Right cardiac atrium (tissue), 5 donors: ENCODE measurements around the gene CITED4. TPM values are rescaled to one million over a fixed set of nuclear protein-coding genes. Genes with fewer than 3 reads are reported as not detected.

ENCODE experiments used
- ATAC-seq, 2 donors: fragments of 200-7000 bp; cut with Tn5 transposase; one replicate each; pipeline versions ENCODE4 v1.8.0 to v1.9.1; 2020; ENCODE audit warnings: moderate library complexity in 2 of 2, mild to moderate bottlenecking in 1 of 2
- DNase-seq, 3 donors: peaks; one replicate each; pipeline ENCODE4 v3.0.0-alpha.2; 2020
- H3K27ac ChIP-seq: one replicate; pipeline ENCODE4 v1.5.1; 2013; ENCODE audit warnings: mild to moderate bottlenecking, low read length, control low read depth, moderate library complexity
- H3K27me3 ChIP-seq: one replicate; pipeline ENCODE4 v1.6.1; 2013; ENCODE audit not compliant: control insufficient read depth, insufficient read depth
- H3K4me1 ChIP-seq: one replicate; pipeline ENCODE4 v1.6.1; 2013; ENCODE audit warnings: low read length; ENCODE audit not compliant: control insufficient read depth, insufficient read depth
- H3K4me3 ChIP-seq: one replicate; pipeline ENCODE4 v1.5.1; 2013; ENCODE audit warnings: low read length, control low read depth
- H3K9me3 ChIP-seq: one replicate; pipeline ENCODE4 v1.6.1; 2013; ENCODE audit warnings: low read length; ENCODE audit not compliant: control insufficient read depth
- WGBS: extraction: QIAGEN DNeasy Blood & Tissue Kit; methylation state at CpG from one replicate; pipeline ENCODE4 v1.1.7; 2013; 5-methylcytosine and 5-hydroxymethylcytosine counted together
- intact Hi-C, 4 donors: fragments of 100-400 bp; cut with DNase I; formaldehyde crosslinking; loops; one replicate each; pipeline versions ENCODE4 v1.11.0 to v1.14.0; 2022 to 2023
- polyA plus RNA-seq: library from polyadenylated mRNA; stranded (reverse); fragments of 200-250 nt; gene quantifications from one replicate; pipeline ENCODE4 v1.2.3, GENCODE V29; 2013
- total RNA-seq, 4 donors: library from RNA; stranded (reverse); fragmentation: NEBNext Ultra II Directional; extraction: Animal tissue kit (Norgen Biotek cat#: 25700); gene quantifications; one replicate each; pipeline ENCODE4 v1.2.1, GENCODE V29; 2021
- donor health status: healthy with polysubstance abuse.
- donor health status: DM: no; HTN: yes; CAD: no.
- donor health status: DM: no; HTN: no; CAD: no.
- donor health status: DM: no; HTN: yes; CAD: no; lungs with severe emphysema.
- donor health status: DM: yes; HTN: yes; CAD: no.

Gene CITED4
- total and polyA plus RNA-seq, 5 donors: 13.7 to 44.5 (median 37.8) TPM

- DNase-seq (peak; percentile 78 to 89 (median 88)), ATAC-seq (peak; percentile 87 to 92)
- no peaks in the 10 kb centered on the region for H3K9me3 ChIP-seq
- 5% methylated on average over 59 of the region's 59 CpGs for WGBS
- no peaks in the 10 kb centered on the region for H3K4me1 ChIP-seq
- intact Hi-C loops: no loop called here
- no peak overlapping the region for H3K27ac ChIP-seq
- peak overlapping the region; percentile 12 for H3K4me3 ChIP-seq
- no peaks in the 10 kb centered on the region for H3K27me3 ChIP-seq
Observed at GRCh38 chr1:40818264-40818961, 43.8 kb downstream of the CITED4 start.

- ATAC-seq (peak in 1 of 2 donors; percentile 3), DNase-seq (no peak)
- 43% methylated on average over 19 of the region's 19 CpGs for WGBS
- peak overlapping the region; percentile 12 for H3K4me3 ChIP-seq
- no peaks in the 10 kb centered on the region for H3K9me3 ChIP-seq
- H3K27me3 ChIP-seq: no peaks in the 10 kb centered on the region
- H3K27ac ChIP-seq: no peak overlapping the region
- no peaks in the 10 kb centered on the region for H3K4me1 ChIP-seq
- intact Hi-C loops: no loop called here
Observed at GRCh38 chr1:40817791-40818263, 44.3 kb downstream of the CITED4 start.

DNA sequence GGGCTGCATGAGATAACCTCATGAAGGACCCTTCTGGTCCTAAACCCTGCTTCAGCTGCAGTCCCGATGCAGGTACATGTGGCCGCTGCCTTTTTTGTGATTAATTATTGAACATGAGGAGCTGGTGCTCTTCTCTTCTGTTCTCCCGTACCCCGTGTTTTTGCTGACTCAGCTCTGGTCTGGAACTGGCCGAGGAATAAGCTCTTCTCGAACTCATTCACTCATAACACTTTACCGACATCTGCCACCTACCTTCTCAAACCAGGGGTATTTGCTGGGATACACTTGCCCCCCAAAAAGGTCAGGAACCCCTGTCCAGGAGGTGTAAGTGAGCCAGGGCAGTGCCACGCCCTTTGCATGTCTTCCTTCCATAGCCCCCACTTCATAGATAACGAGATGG lies 46.7 kb downstream of the CITED4 start:
- Histone ChIP-seq H3K27me3 (no peaks in the 10 kb centered on the region), H3K27ac (no peak overlapping the region), H3K9me3 (no peaks in the 10 kb centered on the region), H3K4me3 (no peak overlapping the region), H3K4me1 (no peaks in the 10 kb centered on the region)
- intact Hi-C loops: no loop called here
- DNase-seq (no peak), ATAC-seq (no peak)
- WGBS: 68% methylated on average over 9 of the region's 9 CpGs

Other genes starting within 250 kb of the CITED4 start
- 1 to 10 TPM; 4.3 to 4.8 (median 4.5) TPM for gene RIMS3, start 196.7 kb downstream of the CITED4 start, total RNA-seq
- 1.5 TPM for gene RIMS3, start 196.7 kb downstream of the CITED4 start, polyA plus RNA-seq
- 10 to 100 TPM; 70.6 to 82.6 (median 78.9) TPM for gene NFYC, start 170.7 kb downstream of the CITED4 start, total RNA-seq
- gene NFYC, start 170.7 kb downstream of the CITED4 start, polyA plus RNA-seq: 63.6 TPM
- 1 to 10 TPM in 2 of 4 donors, under 1 TPM in 2; 0.71 to 1.8 (median 1.00) TPM for gene KCNQ4, start 78.6 kb downstream of the CITED4 start, total RNA-seq
- gene KCNQ4, start 78.6 kb downstream of the CITED4 start, polyA plus RNA-seq: 0.88 TPM
- 10 to 100 TPM; 11.5 to 15.6 (median 14.0) TPM for gene CTPS1, start 117.3 kb upstream of the CITED4 start, total RNA-seq
- 7.3 TPM for gene CTPS1, start 117.3 kb upstream of the CITED4 start, polyA plus RNA-seq
- under 1 TPM; 0.28 to 0.53 (median 0.30) TPM for gene SLFNL1, start 159.4 kb upstream of the CITED4 start, total RNA-seq
- 0.16 TPM for gene SLFNL1, start 159.4 kb upstream of the CITED4 start, polyA plus RNA-seq